HG03135 (cell line): ENCODE results near the gene ZNF302.
"Not testable (repeated sequence)": the region's sequence is repeated elsewhere in the genome, so short reads cannot be mapped to it uniquely, and the experiment has no call there.

ENCODE experiments used
- ATAC-seq: cut with Tn5 transposase; IDR thresholded peaks from one replicate; pipeline ENCODE4 v1.9.1; 2021; ENCODE audit warnings: mild to moderate bottlenecking, moderate library complexity; ENCODE audit not compliant: unreplicated experiment

Gene ZNF302

DNA sequence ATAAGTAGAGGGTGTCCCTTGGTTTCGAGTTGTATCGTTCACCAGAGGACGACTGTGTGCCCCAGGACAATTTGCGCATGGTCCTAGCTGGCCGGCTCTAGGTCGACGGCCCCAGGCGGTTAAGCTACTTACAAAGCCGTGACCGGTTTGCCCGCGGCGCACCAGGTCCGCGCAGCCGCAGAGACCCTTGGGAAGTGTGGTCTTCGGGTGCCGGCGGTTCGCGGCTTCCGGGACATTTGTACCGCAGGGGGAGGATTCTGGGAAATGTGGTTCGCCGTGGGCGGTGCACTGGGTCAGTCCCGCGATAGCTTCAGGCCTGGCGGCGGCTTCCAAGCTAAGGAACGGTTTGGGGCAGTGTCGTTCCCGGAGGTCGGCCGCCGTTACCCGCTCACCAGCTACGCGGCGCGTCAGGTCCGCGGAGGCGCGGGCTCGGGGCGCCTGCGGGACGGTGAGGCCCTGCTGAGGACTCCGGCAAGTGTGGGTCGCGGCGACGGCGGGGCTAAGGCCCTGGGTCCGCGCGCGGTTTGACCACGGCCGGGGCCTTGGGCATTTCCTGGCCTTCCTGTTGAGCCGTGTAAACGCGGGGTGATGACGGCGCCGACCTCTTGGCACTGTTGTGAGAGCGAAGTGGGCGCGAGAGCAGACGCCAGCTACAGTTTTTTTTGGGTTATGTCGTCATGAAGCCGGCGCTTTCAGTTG is at the start of gene ZNF302:
Gene ZNF302, plus strand, starts transcription at position 293 of the 699 bp plus-strand sequence. CDS start 1,127 bp downstream, outside the sequence.
- ATAC-seq: peak; percentile 95

DNA sequence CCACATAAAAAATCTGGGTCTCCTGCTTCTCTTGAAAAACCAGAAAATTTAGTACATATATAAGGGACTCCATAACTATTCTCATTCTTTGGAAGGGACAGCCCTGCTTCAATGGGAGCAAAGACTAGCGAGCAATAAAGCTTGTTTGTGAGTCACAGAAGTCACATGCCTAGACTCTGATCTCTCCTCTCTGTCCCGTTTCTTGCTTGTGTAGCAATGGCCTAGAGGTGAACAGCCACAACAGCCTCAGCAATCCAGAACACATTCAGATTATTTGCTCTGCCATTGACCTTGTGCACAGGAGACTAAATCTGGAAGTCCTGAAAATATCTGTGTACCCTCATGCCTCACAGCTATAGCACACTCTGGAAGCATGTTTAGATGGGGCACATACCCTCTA is 43.7 kb upstream of the ZNF302 start:
- ATAC-seq: no peak

GRCh38 chr19:34639491-34640085 is 37.9 kb upstream of the ZNF302 start:
- no peak for ATAC-seq

GRCh38 chr19:34642241-34642640 is 35.2 kb upstream of the ZNF302 start:
- ATAC-seq: no peak

DNA sequence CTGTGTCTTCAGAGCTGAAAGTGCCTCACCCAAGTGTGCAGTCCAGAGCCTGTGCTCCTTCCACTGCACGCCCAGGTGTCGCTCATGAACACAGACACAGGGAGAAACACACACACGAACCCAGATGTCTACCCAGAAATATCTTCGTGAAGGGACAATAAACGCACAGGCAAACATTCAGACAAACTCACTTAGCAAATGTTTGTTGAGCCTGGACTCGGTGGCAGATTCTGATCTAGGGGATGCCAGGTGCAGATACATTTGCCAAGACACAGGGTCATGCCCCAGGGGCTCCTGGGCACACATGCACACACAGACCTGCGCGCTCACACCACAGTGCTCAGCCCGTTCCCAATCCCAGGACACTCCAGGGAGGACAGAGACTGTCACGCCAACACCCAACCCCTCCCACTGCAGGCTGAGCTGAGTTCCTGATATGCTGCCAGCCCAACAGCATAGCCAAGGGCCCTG is 32.5 kb upstream of the ZNF302 start:
- ATAC-seq: no peak

GRCh38 chr19:34645551-34645950 is 31.9 kb upstream of the ZNF302 start:
- ATAC-seq: no peak

GRCh38 chr19:34649886-34650543 is 27.5 kb upstream of the ZNF302 start:
- no peak for ATAC-seq

DNA sequence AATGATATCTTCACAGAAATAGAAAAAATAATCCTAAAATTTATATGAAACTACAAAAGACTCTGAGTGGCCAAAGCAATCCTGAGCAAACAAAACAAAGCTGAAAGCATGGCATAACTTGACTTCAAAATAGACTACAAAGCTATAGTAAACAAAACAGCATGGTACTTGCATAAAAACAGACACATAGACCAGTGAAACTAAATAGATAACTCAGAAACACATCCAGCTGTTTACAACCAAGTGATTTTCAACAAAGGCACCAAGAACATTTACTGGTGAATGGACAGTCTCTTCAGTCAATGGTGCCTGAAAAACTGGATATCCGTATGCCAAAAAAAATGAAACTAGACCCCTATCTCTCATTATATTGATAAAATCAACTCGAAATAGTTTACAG is 25.7 kb upstream of the ZNF302 start:
- no peak for ATAC-seq

GRCh38 chr19:34654796-34655195 is 22.7 kb upstream of the ZNF302 start:
- ATAC-seq: no peak

- no peak for ATAC-seq
Observed at GRCh38 chr19:34655651-34656050, 21.8 kb upstream of the ZNF302 start.

GRCh38 chr19:34661357-34661756 is 16.1 kb upstream of the ZNF302 start:
- no peak for ATAC-seq

- ATAC-seq: no peak
Observed at GRCh38 chr19:34662919-34663318, 14.6 kb upstream of the ZNF302 start.

- ATAC-seq: no peak
Observed at GRCh38 chr19:34664168-34664567, 13.3 kb upstream of the ZNF302 start.

- no peak for ATAC-seq
Observed at GRCh38 chr19:34664870-34665269, 12.6 kb upstream of the ZNF302 start.

DNA sequence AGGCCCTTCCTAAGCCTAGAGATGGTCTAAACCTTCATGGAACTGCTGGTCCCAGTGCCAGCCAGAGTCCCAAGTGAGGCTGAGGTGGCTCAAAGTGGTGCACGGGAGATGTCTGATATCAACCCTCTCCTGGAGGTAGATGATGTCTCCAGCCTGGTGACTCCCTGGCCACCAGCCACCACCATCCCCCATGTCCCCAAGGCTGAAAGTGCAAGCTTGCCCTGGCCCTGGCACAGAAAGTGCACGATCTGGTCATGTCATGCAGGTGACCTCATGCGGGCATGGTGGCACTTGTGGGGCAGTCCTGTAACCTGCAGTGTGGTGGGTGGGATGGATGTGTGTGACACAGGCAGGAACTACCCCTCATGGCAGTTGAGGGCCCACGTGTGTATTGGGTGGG is 12.2 kb upstream of the ZNF302 start:
- not testable (repeated sequence) for ATAC-seq

DNA sequence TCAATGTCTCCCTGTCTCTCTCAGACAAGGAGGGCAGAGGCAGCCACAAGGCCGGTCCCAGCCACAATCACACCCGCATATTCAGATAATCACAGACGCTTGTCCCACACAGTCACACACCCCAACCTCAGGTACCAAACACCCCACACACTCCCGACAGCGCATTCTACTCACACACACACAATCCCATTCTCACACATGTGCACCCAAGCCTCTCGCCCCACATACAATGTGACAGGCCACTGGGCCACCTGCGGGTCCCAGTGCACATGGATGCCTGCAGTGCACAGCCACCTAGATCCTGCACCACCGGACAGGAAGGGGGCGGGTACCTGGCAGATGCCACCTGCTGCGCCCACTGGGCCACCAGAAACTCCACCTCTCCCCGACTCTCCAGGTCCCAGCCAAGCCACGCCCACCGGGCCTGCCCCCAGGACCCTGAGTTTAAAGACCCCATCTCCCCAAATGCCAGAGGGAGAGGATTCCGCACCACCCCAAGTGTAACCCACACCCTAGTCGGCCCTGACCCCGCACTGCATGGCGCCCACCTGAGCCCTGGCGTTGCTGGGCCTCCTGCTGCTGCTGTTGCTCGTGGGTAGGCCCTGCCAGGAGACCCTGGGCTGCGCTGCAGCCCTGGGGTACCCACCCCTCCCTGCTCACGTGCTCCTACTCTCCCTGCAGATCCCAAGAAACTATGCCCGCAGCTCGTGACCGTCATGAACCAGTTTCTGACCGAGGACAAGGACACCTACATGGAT is 11.1 kb upstream of the ZNF302 start:
- ATAC-seq: no peak

DNA sequence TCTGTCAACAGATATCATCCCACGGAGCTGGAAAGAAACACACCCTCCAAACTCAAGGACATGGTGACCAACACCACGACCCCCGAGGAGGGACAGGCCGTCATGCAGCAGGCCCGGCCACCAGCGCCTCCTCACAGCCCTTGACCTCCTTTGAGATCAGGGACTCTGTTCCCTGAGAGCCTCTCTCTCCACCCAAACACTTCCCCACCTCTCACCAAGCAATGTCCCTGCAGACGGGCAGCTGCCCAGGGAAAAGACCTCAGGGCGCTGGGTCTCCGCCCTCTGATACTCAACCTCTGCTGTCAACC is 10.6 kb upstream of the ZNF302 start:
- no peak for ATAC-seq

DNA sequence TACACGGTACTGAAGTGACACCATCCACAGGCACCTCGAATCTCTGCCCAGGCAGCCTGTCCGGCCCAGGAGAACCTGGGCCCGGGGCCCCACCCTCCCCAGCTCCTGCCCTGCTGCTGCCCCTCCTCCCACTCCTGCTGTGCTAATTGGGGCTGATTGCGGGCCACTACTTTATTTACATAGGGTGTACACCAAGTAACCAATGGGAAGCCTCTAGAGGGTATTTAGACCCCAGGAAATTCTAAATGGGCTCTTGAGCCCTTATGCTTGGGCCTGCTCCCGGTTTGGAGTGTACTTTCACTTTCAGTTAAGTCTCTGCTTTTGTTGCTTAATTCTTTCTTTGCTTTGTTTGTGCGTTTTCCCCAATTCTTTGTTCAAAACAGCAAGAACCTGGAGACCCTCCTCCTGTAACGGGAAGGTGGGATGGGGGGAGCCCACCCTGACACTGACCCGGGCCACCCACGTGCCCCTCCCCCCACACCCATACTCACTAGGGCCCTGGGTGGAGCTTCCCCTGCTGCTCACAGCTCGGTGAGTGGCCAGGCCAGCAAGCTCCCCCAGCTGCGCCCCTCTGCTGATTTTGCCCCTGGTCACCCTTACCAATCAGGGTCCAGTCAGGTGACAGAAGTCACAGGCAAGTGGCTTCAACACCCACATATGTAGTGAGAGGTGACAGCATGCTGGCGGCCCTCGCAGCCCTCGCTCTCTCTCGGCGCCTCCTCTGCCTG is 10.0 kb upstream of the ZNF302 start:
- ATAC-seq: no peak

- ATAC-seq: not testable (repeated sequence)
Observed at GRCh38 chr19:34668077-34668689, 9.3 kb upstream of the ZNF302 start.

- not testable (repeated sequence) for ATAC-seq
Observed at GRCh38 chr19:34668690-34669089, 8.8 kb upstream of the ZNF302 start.
